HG02642 (cell line): Measurements from ENCODE around the gene KRTAP13-3.

Experiments
- ATAC-seq: cut with Tn5 transposase; IDR thresholded peaks from one replicate; pipeline ENCODE4 v1.9.1; 2021; ENCODE audit warnings: mild to moderate bottlenecking; ENCODE audit not compliant: unreplicated experiment, poor library complexity

Gene KRTAP13-3, protein sequence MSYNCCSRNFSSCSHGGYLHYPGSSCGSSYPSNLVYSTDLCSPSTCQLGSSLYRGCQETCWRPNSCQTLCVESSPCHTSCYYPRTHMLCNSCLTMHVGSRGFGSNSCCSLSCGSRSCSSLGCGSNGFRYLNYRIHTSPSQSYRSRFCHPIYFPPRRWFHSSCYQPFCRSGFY

DNA sequence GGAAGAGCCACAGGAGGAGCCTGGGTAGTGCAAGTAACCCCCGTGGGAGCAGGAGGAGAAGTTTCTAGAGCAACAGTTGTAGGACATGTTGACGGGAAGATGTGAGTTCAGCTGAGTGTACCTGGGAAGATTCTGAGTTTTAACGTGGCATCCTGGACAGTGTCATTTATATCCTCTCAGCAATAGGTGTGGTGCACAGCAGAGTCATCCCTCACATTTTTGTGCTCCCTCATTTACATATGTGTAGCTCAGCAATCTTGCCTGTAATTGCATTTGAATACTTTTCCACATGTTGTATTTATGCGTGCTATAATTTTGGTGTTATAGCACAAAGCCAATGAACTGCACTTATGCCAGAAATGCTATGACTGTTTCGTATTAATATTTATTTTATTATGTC is at the start of gene KRTAP13-3:
TSS of gene KRTAP13-3 (minus strand) at position 101 of the 400 bp plus-strand sequence. CDS start at position 87, 14 bp downstream.
- no peak for ATAC-seq

DNA sequence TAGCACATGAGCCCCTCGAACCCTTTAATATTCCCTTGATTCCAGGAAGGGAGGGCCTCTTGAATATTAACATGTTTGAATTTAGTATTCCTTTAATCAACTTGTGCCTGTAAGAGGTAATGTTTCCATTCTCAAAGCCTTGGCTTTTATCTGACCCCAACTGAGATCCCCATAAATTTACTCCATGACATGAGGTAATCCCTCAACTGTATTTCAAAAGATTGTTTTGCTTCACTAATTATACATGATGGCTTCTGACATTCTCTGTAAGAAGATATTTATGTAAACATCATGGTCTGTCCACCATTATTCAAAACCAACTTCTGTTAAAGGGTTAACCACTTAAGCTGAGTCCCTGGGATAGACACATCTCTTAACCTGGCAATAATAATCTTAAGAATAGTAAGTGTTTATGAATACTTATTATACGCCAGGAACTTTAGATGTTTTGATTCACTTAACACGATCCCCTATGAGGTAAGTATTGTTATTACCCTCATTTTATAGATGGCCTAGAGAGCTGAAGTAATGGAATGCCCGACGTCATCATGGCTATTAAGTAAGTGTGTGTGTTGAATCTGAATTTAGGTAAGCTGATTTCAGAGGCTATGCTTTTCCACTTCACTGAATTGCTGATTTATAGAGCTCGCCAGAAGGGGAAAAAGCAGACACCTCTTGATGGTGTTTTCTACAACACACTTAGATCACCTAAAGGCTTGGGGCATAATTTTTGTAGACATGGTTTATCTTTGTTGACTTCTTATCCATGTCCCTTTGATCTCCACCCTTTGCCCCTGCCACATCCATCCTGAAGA is 43.4 kb upstream of the KRTAP13-3 start:
- no peak for ATAC-seq

DNA sequence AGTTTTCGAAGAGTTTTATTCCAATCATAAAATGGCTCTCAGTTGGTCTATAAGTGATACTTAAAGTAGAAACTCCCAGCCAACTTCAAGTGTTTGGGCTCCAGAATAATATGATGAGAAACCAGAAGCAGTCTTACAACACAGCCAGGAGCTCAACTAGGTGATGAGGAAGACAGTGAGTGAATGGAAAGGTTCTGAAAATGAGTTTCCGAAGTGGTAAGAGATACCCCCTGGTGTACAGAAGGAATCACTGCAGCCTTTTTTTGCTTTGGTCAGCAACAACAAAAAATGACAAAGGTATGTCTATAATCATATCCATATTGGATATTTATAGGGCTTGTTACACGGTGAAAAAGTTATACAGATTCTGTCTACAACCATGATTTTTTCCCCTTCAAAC is 38.0 kb upstream of the KRTAP13-3 start:
- no peak for ATAC-seq

DNA sequence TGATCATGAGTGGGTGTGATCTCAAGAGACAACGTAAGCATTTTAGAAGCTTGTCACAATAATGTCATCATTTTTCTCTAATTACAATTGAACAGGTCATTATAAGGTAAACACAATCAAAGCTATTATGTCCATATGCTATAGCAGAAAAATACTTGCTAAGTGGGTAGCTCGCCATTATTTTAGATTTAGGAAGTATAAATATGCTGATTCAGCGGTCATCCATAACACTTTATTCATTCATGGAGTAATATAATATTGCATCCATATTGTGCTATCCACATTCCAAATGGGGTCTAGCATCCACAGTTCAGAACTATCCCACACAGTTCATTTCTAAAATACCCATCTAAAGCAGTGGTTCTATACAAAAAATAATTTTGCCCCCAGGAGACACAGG is 22.8 kb upstream of the KRTAP13-3 start:
- ATAC-seq: no peak

DNA sequence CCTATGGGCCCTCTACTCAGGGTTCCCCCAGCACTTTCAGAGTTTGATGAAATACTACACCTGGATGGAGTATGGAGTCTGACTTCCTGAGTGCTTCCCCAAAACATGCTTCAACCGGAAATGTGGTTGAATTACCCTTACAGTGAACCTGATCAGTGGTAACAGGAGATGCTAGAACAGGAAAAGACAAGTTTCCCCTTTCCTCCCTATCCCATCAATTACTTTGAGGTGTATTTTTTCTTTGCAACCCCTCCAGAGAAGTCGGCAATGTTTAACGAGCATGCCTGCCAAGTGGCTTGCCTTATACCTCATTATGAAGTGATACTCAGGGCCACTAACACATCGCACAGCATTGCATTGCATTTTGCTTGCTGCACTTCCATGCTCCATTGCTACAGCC is 21.3 kb upstream of the KRTAP13-3 start:
- no peak for ATAC-seq

DNA sequence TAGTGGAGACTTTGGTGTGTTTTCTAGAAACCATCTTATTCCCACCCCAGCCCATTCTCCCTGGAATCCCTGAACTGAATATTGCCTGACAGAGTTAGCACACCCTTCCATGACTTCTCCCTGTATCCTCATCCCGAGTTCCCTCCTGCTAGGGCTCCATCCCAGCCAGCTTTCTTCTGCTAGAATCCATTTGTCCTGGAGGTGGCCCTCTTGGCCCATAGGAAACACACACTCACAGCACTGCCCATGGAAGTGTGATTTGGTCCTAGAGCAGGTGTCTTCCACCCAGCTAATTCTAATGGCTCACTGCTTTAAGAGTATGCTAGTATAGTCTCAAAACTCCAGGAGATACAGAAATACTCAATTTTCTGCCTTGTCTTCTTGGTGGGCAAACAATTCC is 18.5 kb upstream of the KRTAP13-3 start:
- no peak for ATAC-seq

DNA sequence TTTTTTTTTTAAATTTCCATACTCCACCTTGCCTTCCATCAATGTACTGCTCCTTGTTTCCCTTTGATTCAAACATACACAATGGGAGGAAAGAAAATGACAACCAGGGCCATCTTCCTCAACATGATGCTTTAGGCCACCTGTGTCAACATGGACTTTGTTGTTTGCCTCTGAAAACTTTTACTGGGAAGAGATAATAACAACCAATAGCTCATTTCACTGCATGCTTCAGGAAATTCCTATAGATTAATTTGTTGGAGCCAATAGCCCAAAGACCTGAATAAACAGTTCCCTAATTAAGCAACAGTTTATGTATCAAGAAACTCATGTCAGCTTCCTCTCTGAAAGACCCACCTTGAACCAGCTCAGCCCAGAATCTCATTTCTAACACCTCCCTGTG is 17.5 kb upstream of the KRTAP13-3 start:
- ATAC-seq: no peak

DNA sequence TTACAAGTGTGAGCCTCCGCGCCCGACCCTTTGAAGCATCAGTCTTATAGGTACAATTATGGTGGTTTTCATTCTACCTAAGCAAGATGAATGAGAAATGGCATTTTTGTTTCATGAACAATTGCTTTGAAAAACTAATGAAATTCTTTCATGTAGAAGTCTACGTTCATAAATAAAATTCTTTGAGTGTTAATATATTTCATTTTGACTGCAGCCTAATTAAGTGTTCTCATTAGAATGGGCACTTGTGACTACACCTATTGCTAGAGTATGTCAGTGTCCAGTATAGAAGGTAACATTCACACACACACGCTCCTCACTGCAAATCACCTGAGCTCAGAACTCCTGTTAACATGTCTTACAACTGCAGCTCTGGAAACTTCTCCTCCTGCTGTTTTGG is 14.2 kb upstream of the KRTAP13-3 start, which contains the start of gene KRTAP15-1:
TSS of gene KRTAP15-1 (plus strand) at position 301 of the 400 bp plus-strand sequence. CDS start at position 354, 53 bp downstream.
- ATAC-seq: no peak

DNA sequence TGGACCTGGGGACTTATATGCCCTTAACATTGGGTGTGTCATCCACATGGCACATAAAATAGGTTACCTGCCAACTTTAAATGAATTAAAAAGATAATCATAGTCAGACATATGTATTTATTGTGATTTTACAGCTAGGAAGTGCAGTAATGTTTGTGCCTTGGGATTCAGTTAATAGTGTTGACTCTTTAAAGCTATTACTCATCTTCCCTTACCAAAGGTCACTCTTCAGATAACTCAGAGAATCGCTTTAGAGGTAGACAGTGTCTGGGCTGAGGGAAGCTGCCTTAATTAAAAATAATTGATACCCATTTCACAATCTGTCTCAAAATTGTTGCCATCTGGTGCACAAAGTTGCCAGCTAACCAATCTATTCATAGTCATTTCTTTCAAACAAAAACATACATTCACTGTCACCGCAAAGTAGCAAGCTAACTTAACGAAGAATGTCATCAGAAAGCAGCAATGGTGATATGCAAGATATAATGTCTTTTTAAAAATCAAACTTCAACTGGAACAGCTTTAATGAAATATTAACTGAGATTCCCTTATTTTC is 11.4 kb upstream of the KRTAP13-3 start:
- no peak for ATAC-seq

DNA sequence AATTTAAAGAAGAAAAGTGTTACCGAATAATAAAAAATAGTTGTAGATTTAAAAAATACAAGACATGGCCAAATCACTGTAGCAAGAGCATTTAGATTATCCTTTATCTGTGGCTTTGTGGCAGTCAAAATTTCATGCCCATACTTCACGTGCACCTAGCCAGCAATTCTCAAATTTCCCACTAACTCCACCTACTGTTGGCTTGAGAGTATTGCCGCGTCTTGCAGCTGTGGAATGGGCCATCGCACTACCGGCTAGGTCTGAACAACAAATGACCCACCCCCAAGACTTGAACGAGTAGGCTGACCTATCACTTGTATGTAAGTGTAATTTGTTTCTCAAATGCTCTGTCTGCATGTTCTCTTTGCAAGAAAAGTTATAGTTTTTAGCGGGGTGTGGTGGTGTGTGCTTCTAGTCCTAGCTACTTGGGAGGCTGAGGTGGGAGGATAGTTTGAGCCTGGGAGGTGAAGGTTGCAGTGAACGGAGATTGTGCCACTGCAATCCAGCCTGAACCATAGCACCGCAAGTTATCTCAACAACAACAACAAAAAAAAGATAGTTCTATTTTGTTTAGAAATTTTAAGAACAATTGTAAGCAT is 8.4 kb upstream of the KRTAP13-3 start:
- peak; percentile 69 for ATAC-seq

DNA sequence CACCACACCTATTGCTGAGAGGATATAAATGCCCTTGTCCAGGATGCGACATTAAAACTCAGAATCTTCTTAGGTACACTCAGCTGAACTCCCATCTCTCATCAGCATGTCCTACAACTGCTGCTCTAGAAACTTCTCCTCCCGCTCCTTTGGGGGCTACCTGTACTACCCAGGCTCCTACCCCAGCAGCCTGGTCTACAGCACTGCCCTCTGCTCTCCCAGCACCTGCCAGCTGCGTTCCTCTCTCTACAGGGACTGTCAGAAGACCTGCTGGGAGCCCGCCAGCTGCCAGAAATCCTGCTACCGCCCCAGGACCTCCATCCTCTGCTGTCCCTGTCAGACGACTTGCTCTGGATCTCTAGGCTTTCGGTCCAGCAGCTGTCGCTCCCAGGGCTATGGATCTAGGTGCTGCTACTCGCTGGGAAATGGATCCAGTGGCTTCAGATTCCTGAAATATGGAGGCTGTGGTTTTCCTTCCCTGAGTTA is 4.5 kb upstream of the KRTAP13-3 start, which contains the start of gene KRTAP13-4:
TSS of gene KRTAP13-4 (plus strand) at position 51 of the 486 bp plus-strand sequence. CDS start at position 107, 56 bp downstream.
- ATAC-seq: no peak

DNA sequence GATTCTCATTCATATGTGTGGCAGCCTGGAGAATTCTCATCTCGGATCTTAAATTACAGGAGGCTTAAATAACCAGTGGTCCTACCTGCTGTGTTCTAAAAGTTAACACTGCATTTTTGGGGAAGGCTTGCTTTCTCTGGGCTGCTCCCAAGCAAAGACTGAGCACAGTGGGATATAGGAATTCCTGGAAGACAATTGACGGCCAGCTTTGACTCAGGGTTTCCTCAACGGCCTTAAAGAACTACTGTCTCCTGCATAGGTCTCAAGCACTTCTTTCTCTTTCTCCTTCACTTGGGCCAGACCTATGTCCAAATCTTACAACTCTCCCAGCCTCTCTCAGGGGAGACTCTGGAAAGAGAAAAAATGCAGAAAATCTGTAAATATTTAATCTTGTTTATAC is 1.0 kb upstream of the KRTAP13-3 start:
- no peak for ATAC-seq

DNA sequence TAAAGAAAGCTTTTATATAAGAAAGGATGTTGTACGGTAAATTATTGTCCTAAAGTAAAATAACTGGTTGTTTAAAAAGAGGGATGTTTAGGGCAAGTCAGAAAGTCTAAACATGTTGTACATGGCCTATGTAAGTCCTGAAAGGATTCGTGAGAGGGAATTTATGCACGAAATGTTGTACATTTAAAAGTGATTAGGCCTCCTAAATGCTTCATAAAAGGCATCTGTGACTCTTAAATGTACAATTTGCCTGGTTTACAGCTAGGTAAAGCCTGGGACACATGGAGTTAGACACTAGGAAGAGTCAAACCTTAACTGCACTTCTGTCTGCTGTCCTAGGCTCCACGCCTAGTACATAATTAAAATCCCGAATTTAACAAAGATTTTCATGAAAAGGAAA is 9.7 kb downstream of the KRTAP13-3 start:
- no peak for ATAC-seq

DNA sequence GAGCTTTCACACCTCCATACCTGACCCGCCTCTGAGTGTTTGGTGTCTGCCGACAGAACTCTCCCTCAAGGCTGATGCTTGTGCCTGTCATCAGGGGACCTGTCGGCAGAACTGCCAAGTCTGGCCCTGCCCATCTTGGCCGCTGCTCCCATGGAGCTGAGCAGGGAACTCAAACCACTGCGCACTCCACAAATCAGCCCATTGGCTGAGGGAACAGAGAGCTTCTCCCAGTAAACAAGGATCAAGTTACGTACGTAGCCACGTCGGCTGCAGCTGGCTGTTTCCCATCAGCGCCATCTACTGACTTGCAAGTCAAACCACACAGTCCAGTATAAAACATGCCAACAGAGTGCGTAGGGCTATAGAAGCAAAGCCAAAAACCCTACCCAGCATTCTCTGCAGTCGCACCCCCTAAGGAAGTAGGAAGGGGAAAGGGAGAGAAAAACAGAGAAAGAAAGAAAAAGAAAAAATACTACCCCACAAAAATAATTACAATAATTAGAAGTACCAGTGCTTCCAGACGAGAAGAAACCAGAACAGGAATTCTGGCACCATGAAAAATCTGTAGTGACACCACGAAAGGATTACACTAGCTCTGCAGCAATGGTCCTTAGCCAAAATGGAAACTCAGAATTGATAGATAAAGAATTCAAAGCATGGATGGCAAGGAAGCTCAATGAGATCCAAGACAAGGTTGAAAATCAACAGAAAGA is 16.8 kb downstream of the KRTAP13-3 start:
- no peak for ATAC-seq

DNA sequence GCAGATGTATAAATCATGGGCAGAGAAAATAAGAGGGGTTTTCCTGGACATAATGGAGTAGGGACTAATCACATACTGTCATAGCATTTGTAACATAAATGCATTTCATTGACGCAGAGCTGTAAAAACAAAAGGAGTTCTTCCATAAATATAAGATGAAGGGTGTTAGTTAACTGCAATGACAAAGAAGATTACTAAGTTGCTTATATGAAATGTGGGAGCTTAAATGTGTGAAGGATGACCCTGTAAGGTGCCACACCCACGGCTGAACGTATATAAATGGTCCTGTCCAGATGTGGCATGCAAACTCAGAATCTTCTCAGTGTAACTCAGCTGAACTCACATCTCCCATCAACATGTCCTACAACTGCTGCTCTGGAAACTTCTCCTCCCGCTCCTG is 30.0 kb downstream of the KRTAP13-3 start, which contains the start of gene KRTAP13-1:
TSS of gene KRTAP13-1 (plus strand) at position 301 of the 400 bp plus-strand sequence. CDS start at position 357, 56 bp downstream.
- no peak for ATAC-seq

DNA sequence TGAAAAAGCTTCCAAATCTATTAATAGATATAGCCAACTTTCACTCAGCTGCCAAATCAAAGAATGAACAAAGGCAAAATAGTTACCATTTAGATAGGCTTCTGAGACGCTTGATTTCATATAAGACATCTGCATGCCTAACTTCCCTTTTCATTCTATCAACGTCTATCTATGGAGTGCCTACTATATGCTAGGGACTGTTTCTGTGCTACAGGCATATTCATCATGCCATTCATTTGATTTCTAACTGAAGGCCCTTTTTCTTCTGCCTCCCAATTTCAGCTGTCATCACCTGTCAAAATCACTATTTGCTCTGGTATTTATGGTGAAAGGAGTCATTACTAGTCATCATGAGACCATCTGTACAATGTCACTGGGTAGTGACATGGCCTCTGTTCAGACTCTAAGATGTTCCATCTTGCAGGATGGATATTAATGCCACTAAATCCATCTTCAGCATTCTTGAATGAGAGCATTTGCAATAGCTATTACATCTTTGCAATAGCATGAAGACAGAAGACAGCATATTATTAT is 34.2 kb downstream of the KRTAP13-3 start:
- ATAC-seq: no peak

DNA sequence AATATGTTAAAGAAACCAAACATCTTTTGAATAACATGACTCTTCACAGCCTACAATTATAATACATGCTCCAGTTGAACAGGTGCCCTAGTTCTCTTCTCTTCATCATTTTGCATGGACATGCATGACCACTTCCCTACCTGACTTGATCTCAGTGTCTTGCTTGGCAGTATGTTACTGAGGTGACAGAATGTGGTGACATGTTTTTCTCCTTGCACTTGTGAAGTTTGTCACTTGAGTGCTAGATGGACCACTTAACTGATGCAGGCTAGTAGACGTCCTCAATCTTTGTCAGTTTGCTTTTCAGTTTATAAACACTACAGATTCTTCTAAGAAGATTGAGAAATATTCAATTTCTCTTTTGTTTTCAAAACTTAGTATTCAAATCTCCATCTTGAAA is 43.5 kb downstream of the KRTAP13-3 start:
- no peak for ATAC-seq
